Measurements from ENCODE around the gene TEAD1.

The TEAD1 gene

GRCh38 chr11:12793506-12793905 is 119.3 kb downstream of the TEAD1 start:
- TF ChIP-seq CTCF (IDR thresholded peaks at IDR 0.05; ENCODE audit: poor library complexity, severe bottlenecking) = no peak
- H3K4me3 ChIP-seq (ENCODE audit: severe bottlenecking) = no peak overlapping the region
- no peak for ATAC-seq (ENCODE audit: low read depth)
- H3K9me3 ChIP-seq (ENCODE audit: severe bottlenecking) = no peaks in the 10 kb centered on the region
- H3K27ac ChIP-seq (ENCODE audit: poor library complexity, severe bottlenecking) = no peak overlapping the region
- H3K4me1 ChIP-seq (ENCODE audit: insufficient read depth, poor library complexity, severe bottlenecking) = peaks cover 9% of the 10 kb centered on the region
- no peaks in the 10 kb centered on the region for H3K27me3 ChIP-seq (ENCODE audit: insufficient read depth, poor library complexity, severe bottlenecking)
- H3K36me3 ChIP-seq (ENCODE audit: low read depth) = peaks cover 14% of the 10 kb centered on the region
- DNase-seq (ENCODE audit: low spot score) = no peak

GRCh38 chr11:12794576-12795230 is 120.5 kb downstream of the TEAD1 start:
- Histone ChIP-seq H3K27ac (ENCODE audit: poor library complexity, severe bottlenecking) (no peak overlapping the region), H3K4me3 (ENCODE audit: severe bottlenecking) (no peak overlapping the region), H3K36me3 (ENCODE audit: low read depth) (peaks cover 6% of the 10 kb centered on the region; the same call in 1 of the 2 replicates), H3K27me3 (ENCODE audit: insufficient read depth, poor library complexity, severe bottlenecking) (no peaks in the 10 kb centered on the region), H3K4me1 (ENCODE audit: insufficient read depth, poor library complexity, severe bottlenecking) (peaks cover 20% of the 10 kb centered on the region), H3K9me3 (ENCODE audit: severe bottlenecking) (no peaks in the 10 kb centered on the region)
- ATAC-seq (ENCODE audit: low read depth) (no peak), DNase-seq (ENCODE audit: low spot score) (no peak)
- TF ChIP-seq CTCF (IDR thresholded peaks at IDR 0.05; ENCODE audit: poor library complexity, severe bottlenecking) = no peak

- H3K4me3 ChIP-seq (ENCODE audit: severe bottlenecking) = no peak overlapping the region
- H3K27me3 ChIP-seq (ENCODE audit: insufficient read depth, poor library complexity, severe bottlenecking) = no peaks in the 10 kb centered on the region
- no peaks in the 10 kb centered on the region for H3K9me3 ChIP-seq (ENCODE audit: severe bottlenecking)
- no peak for ATAC-seq (ENCODE audit: low read depth)
- TF ChIP-seq CTCF (IDR thresholded peaks at IDR 0.05; ENCODE audit: poor library complexity, severe bottlenecking) = no peak
- peak overlapping the region; percentile 94 for H3K27ac ChIP-seq (ENCODE audit: poor library complexity, severe bottlenecking)
- no peak for DNase-seq (ENCODE audit: low spot score)
- peaks cover 49% of the 10 kb centered on the region for H3K4me1 ChIP-seq (ENCODE audit: insufficient read depth, poor library complexity, severe bottlenecking)
- peaks cover 6% of the 10 kb centered on the region; the same call in 1 of the 2 replicates for H3K36me3 ChIP-seq (ENCODE audit: low read depth)
Observed at GRCh38 chr11:12797996-12798395, 123.8 kb downstream of the TEAD1 start.

- Histone ChIP-seq H3K9me3 (ENCODE audit: severe bottlenecking) (no peaks in the 10 kb centered on the region), H3K4me1 (ENCODE audit: insufficient read depth, poor library complexity, severe bottlenecking) (peaks cover 56% of the 10 kb centered on the region), H3K27ac (ENCODE audit: poor library complexity, severe bottlenecking) (peak overlapping the region; percentile 94), H3K27me3 (ENCODE audit: insufficient read depth, poor library complexity, severe bottlenecking) (no peaks in the 10 kb centered on the region), H3K4me3 (ENCODE audit: severe bottlenecking) (no peak overlapping the region), H3K36me3 (ENCODE audit: low read depth) (peaks cover 6% of the 10 kb centered on the region; the same call in 1 of the 2 replicates)
- ATAC-seq (ENCODE audit: low read depth) = no peak
- TF ChIP-seq CTCF (IDR thresholded peaks at IDR 0.05; ENCODE audit: poor library complexity, severe bottlenecking) = no peak
- no peak for DNase-seq (ENCODE audit: low spot score)
Observed at GRCh38 chr11:12798609-12799011, 124.4 kb downstream of the TEAD1 start.

- Histone ChIP-seq H3K27me3 (ENCODE audit: insufficient read depth, poor library complexity, severe bottlenecking) (no peaks in the 10 kb centered on the region), H3K27ac (ENCODE audit: poor library complexity, severe bottlenecking) (peak overlapping the region; percentile 94), H3K4me1 (ENCODE audit: insufficient read depth, poor library complexity, severe bottlenecking) (peaks cover 61% of the 10 kb centered on the region), H3K9me3 (ENCODE audit: severe bottlenecking) (no peaks in the 10 kb centered on the region), H3K36me3 (ENCODE audit: low read depth) (peaks cover 6% of the 10 kb centered on the region; the same call in 1 of the 2 replicates), H3K4me3 (ENCODE audit: severe bottlenecking) (no peak overlapping the region)
- no peak for TF ChIP-seq CTCF (IDR thresholded peaks at IDR 0.05; ENCODE audit: poor library complexity, severe bottlenecking)
- DNase-seq (ENCODE audit: low spot score) (no peak), ATAC-seq (ENCODE audit: low read depth) (no peak)
Observed at GRCh38 chr11:12799334-12799835, 125.2 kb downstream of the TEAD1 start.
